ENCODE measurements around the gene GAPVD1. TPM values are rescaled to one million over a fixed set of nuclear protein-coding genes. Genes with fewer than 3 reads are reported as not detected.

GAPVD1 gene
- total RNA-seq, 1 experiment from 2014 or later, result 53.1 TPM

DNA sequence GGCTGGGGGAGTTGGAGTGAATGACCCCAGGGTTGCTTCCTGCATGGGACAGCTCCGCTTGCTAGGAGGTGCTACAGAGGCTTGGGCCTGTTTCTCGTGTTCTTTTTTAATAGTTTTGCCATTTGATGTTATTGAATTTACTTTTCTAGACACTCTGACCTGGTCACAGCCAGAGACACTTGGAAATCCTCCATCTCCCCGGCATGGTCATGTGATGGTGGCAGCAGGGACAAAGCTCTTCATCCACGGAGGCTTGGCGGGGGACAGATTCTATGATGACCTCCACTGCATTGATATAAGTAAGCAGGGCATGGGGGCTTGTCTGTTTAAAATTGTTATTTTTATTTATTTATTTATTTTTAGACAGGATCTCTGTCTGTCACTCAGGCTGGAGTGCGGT, 33.9 kb upstream of the GAPVD1 start:
- no peak overlapping the region for H3K27ac ChIP-seq (ENCODE audit: low read depth, low read length)
- POLR2A ChIA-PET, result interaction anchor here (2.0 to 2.2 kb wide), 2 partner anchors 14 kb away, joined by 8 to 10 read pairs; partner anchors contain the start of gene HSPA5
- H3K4me3 ChIP-seq (replicated peaks in 1 of 2; ENCODE audit: low read depth in 1 of 2, low read length in 2 of 2), result no peak overlapping the region
- no peak overlapping the region for H3K9ac ChIP-seq (ENCODE audit: low read length)
- ATAC-seq, result no peak
- H3K27me3 ChIP-seq (ENCODE audit: insufficient read depth, low read length), result no peaks in the 10 kb centered on the region
- no TSS peak for BruUV-seq (replicated peaks)
- H3K9me2 ChIP-seq (ENCODE audit: insufficient read depth), result no peaks in the 10 kb centered on the region
- H3K9me3 ChIP-seq (ENCODE audit: control insufficient read depth in 1 of 2, insufficient read depth in 1 of 2, low read depth in 1 of 2, low read length in 2 of 2), result no peaks in the 10 kb centered on the region
- H3K79me2 ChIP-seq (ENCODE audit: insufficient read depth, low read length), result no peaks in the 10 kb centered on the region
- peaks cover 4 to 6% of the 10 kb centered on the region in 2 experiments; a peak in 2 of 4 replicates for H3K36me3 ChIP-seq (ENCODE audit: control insufficient read depth in 1 of 2, insufficient read depth in 2 of 2, low read length in 2 of 2)
- CTCF ChIA-PET, result no interaction called here
- RAD21 ChIA-PET (ENCODE audit: low non-redundant PET in 1 of 2, low total read pairs in 2 of 2, uncharacterized antibody in 2 of 2, unreplicated experiment in 2 of 2), result no interaction called here
- H4K20me1 ChIP-seq (ENCODE audit: insufficient read depth), result no peaks in the 10 kb centered on the region
- no peak overlapping the region for H3K4me2 ChIP-seq (ENCODE audit: low read length)
- no peak for DNase-seq (ENCODE audit: low read depth, low spot score)
- no peak overlapping the region for H2AFZ ChIP-seq (ENCODE audit: low read depth, low read length, poor library complexity, severe bottlenecking)
- no peaks in the 10 kb centered on the region for H3K4me1 ChIP-seq (ENCODE audit: control insufficient read depth in 1 of 2, insufficient read depth in 2 of 2, low read length in 2 of 2)
- TF ChIP-seq, protein P1, sequence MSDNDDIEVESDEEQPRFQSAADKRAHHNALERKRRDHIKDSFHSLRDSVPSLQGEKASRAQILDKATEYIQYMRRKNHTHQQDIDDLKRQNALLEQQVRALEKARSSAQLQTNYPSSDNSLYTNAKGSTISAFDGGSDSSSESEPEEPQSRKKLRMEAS (IDR thresholded peaks at IDR 0.05), result no peak
- TF ChIP-seq, protein P2, sequence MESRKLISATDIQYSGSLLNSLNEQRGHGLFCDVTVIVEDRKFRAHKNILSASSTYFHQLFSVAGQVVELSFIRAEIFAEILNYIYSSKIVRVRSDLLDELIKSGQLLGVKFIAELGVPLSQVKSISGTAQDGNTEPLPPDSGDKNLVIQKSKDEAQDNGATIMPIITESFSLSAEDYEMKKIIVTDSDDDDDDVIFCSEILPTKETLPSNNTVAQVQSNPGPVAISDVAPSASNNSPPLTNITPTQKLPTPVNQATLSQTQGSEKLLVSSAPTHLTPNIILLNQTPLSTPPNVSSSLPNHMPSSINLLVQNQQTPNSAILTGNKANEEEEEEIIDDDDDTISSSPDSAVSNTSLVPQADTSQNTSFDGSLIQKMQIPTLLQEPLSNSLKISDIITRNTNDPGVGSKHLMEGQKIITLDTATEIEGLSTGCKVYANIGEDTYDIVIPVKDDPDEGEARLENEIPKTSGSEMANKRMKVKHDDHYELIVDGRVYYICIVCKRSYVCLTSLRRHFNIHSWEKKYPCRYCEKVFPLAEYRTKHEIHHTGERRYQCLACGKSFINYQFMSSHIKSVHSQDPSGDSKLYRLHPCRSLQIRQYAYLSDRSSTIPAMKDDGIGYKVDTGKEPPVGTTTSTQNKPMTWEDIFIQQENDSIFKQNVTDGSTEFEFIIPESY (IDR thresholded peaks at IDR 0.05; ENCODE audit: extremely low read depth, insufficient replicate concordance, low read length), result no peak
- TF ChIP-seq ZFX (IDR thresholded peaks at IDR 0.05), result no peak
- intact Hi-C loops (cut with micrococcal nuclease), result no loop called here

DNA sequence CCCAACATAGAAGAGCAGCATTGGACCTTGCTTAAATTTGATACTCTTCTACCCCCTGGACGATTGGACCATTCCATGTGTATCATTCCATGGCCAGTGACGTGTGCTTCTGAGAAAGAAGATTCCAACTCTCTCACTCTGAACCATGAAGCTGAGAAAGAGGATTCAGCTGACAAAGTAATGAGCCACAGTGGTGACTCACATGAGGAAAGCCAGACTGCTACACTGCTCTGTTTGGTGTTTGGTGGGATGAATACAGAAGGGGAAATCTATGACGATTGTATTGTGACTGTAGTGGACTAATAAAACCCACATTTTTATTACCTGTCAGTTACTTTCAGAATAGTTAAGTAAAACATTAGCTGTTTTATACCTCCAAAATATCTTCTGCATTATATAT, 27.9 kb upstream of the GAPVD1 start:
- H2AFZ ChIP-seq (ENCODE audit: low read depth, low read length, poor library complexity, severe bottlenecking), result no peak overlapping the region
- no peaks in the 10 kb centered on the region for H3K27me3 ChIP-seq (ENCODE audit: insufficient read depth, low read length)
- H3K27ac ChIP-seq (ENCODE audit: low read depth, low read length), result no peak overlapping the region
- peaks cover 42% of the 10 kb centered on the region for H3K79me2 ChIP-seq (ENCODE audit: insufficient read depth, low read length)
- POLR2A ChIA-PET, result interaction anchor here (1.2 to 2.1 kb wide), 2 partner anchors 9 to 36 kb away, joined by 3 to 6 read pairs; no protein-coding TSS in a partner anchor
- peak; percentile 54 for ATAC-seq
- RAD21 ChIA-PET (ENCODE audit: low non-redundant PET in 1 of 2, low total read pairs in 2 of 2, uncharacterized antibody in 2 of 2, unreplicated experiment in 2 of 2), result no interaction called here
- DNase-seq (ENCODE audit: low read depth, low spot score), result no peak
- H3K9me2 ChIP-seq (ENCODE audit: insufficient read depth), result no peaks in the 10 kb centered on the region
- peaks cover 27% of the 10 kb centered on the region; the same call in 1 of the 2 replicates for H4K20me1 ChIP-seq (ENCODE audit: insufficient read depth)
- BruUV-seq (replicated peaks), result no TSS peak
- H3K9ac ChIP-seq (ENCODE audit: low read length), result no peak overlapping the region
- H3K4me2 ChIP-seq (ENCODE audit: low read length), result no peak overlapping the region
- no peaks in the 10 kb centered on the region for H3K4me1 ChIP-seq (ENCODE audit: control insufficient read depth in 1 of 2, insufficient read depth in 2 of 2, low read length in 2 of 2)
- H3K9me3 ChIP-seq (ENCODE audit: control insufficient read depth in 1 of 2, insufficient read depth in 1 of 2, low read depth in 1 of 2, low read length in 2 of 2), result no peaks in the 10 kb centered on the region
- H3K36me3 ChIP-seq (ENCODE audit: control insufficient read depth in 1 of 2, insufficient read depth in 2 of 2, low read length in 2 of 2), result peaks cover 38 to 39% of the 10 kb centered on the region in 2 experiments; a peak in 3 of 4 replicates
- intact Hi-C loops (cut with micrococcal nuclease), result no loop called here
- CTCF ChIA-PET, result no interaction called here
- no peak overlapping the region for H3K4me3 ChIP-seq (replicated peaks in 1 of 2; ENCODE audit: low read depth in 1 of 2, low read length in 2 of 2)
- TF ChIP-seq EGR1 (IDR thresholded peaks at IDR 0.05; ENCODE audit: low read depth) (no peak), SP1 (IDR thresholded peaks at IDR 0.05; ENCODE audit: low read depth) (no peak), RAD21 (IDR thresholded peaks at IDR 0.05; ENCODE audit: low read depth) (no peak), SRF (IDR thresholded peaks at IDR 0.05; ENCODE audit: low read depth) (no peak), SIN3A (IDR thresholded peaks at IDR 0.05; ENCODE audit: low read depth) (no peak)
- TF ChIP-seq, protein P2 (IDR thresholded peaks at IDR 0.05; ENCODE audit: extremely low read depth, insufficient replicate concordance, low read length), result no peak
